Chondrocyte (in vitro differentiated cells): ENCODE measurements around the gene CYP26A1. TPM values are rescaled to one million over a fixed set of nuclear protein-coding genes. Genes with fewer than 3 reads are reported as not detected.

Experiments
- DNase-seq: peaks from one replicate; pipeline ENCODE4 v3.0.0; 2021; ENCODE audit warnings: mixed read lengths, low spot score
- H3K27ac Mint-ChIP-seq: one replicate; pipeline ENCODE4 v1.8.0; 2021; ENCODE audit warnings: mild to moderate bottlenecking, moderate library complexity, mixed read lengths; ENCODE audit not compliant: unreplicated experiment
- H3K27me3 Mint-ChIP-seq: 2 replicates; pipeline ENCODE4 v1.8.0; 2021; ENCODE audit warnings: low read depth, mixed read lengths
- H3K36me3 Mint-ChIP-seq: 2 replicates; pipeline ENCODE4 v1.8.0; 2021; ENCODE audit warnings: low read depth, mixed read lengths
- H3K4me1 Mint-ChIP-seq: 2 replicates; pipeline ENCODE4 v1.8.0; 2021; ENCODE audit warnings: low read depth, mild to moderate bottlenecking, mixed read lengths
- H3K4me3 Mint-ChIP-seq: one replicate; pipeline ENCODE4 v1.8.0; 2021; ENCODE audit warnings: mild to moderate bottlenecking, moderate library complexity, mixed read lengths; ENCODE audit not compliant: unreplicated experiment
- H3K9me3 Mint-ChIP-seq: 2 replicates; pipeline ENCODE4 v1.8.0; 2021; ENCODE audit warnings: low read depth, mixed read lengths
- total RNA-seq: library from RNA; stranded (reverse); gene quantifications from 3 replicates; pipeline ENCODE4 v1.2.1, GENCODE V29; 2021
- TF ChIP-seq, protein P1 (sequence below): fragments of 200-600 bp; sonication (generic); IDR thresholded peaks from 2 replicates; pipeline ENCODE4 v1.5.0; 2021; ENCODE audit warnings: antibody characterized with exemption, mild to moderate bottlenecking, moderate library complexity

Gene CYP26A1
- total RNA-seq, 1 donor from 2014 or later: 0.47 TPM

DNA sequence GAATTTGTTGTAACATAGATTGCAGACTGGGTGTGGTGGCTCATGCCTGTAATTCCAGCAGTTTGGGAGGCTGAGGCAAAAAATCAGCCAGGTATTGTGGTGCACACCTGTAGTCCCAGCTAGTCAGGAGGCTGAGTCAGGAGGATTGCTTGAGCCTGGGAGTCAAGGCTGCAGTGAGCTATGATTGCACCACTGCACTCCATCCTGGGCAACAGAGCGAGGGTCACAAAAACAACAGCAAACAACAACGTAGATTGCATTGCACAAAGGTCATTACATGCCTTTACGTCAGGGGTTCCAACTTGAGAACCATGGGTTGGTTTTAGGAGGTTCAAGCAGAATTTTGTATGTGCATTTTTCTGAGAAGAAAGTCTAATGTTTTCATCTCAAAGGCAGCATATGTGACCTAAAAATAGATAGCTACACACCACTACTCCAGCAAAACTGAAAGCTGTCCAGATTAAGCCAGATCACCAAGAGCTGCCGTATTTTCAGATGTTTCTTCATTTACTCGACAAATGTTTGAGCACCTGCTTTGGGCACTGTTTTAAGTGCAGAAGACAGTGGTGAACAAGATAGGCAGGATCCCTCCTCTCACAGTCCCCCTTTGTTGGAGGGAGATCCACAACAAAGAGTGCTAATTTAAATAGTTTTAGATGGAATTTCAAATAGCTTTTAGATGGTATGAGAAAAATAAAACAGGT lies 41.4 kb upstream of the CYP26A1 start:
- no peak overlapping the region for H3K4me3 Mint-ChIP-seq
- H3K27me3 Mint-ChIP-seq: no peaks in the 10 kb centered on the region
- no peak for DNase-seq
- H3K9me3 Mint-ChIP-seq: peaks cover 3% of the 10 kb centered on the region
- peaks cover 56% of the 10 kb centered on the region for H3K4me1 Mint-ChIP-seq
- TF ChIP-seq, protein P1, sequence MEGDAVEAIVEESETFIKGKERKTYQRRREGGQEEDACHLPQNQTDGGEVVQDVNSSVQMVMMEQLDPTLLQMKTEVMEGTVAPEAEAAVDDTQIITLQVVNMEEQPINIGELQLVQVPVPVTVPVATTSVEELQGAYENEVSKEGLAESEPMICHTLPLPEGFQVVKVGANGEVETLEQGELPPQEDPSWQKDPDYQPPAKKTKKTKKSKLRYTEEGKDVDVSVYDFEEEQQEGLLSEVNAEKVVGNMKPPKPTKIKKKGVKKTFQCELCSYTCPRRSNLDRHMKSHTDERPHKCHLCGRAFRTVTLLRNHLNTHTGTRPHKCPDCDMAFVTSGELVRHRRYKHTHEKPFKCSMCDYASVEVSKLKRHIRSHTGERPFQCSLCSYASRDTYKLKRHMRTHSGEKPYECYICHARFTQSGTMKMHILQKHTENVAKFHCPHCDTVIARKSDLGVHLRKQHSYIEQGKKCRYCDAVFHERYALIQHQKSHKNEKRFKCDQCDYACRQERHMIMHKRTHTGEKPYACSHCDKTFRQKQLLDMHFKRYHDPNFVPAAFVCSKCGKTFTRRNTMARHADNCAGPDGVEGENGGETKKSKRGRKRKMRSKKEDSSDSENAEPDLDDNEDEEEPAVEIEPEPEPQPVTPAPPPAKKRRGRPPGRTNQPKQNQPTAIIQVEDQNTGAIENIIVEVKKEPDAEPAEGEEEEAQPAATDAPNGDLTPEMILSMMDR: no peak
- H3K27ac Mint-ChIP-seq: peak overlapping the region; percentile 69
- peaks cover 4% of the 10 kb centered on the region for H3K36me3 Mint-ChIP-seq

DNA sequence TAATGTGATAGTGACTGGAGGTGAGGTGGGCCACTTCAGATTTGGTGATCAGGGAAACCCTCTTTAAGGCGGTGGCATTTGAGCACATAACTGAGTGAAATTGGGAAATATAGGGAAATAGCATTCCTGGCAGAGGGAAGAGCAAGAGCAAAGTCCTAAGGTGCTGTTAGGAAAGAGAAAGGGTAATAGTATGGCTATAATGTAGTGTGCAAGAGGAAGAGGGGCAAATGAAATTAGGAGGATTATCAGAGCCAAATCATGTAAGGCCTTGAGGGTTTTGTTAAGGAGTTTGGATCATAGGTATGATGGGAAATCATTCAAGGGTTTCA lies 40.9 kb upstream of the CYP26A1 start:
- peaks cover 2% of the 10 kb centered on the region for H3K36me3 Mint-ChIP-seq
- TF ChIP-seq, protein P1: no peak
- DNase-seq: no peak
- H3K4me1 Mint-ChIP-seq: peaks cover 56% of the 10 kb centered on the region
- H3K4me3 Mint-ChIP-seq: no peak overlapping the region
- H3K9me3 Mint-ChIP-seq: no peaks in the 10 kb centered on the region
- peak overlapping the region; percentile 69 for H3K27ac Mint-ChIP-seq
- H3K27me3 Mint-ChIP-seq: no peaks in the 10 kb centered on the region

DNA sequence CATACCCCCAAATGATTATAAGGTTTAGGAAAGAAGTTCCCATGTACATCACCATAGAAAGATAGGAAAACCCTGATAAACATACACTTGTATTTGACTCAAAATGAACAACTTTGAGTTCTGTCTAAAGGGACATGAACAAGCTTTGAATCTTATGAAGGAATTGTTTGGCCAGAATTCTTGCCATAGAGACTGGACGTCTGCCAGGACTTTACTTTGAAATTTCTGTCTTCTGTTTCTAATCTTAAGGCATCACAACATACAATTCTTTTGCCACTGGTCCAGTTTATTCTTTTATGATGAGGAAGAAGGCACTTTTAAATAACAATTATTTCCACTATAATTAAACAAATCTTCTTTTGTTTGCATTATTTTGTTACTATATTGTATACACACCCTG lies 39.3 kb upstream of the CYP26A1 start:
- peaks cover 49% of the 10 kb centered on the region for H3K4me1 Mint-ChIP-seq

DNA sequence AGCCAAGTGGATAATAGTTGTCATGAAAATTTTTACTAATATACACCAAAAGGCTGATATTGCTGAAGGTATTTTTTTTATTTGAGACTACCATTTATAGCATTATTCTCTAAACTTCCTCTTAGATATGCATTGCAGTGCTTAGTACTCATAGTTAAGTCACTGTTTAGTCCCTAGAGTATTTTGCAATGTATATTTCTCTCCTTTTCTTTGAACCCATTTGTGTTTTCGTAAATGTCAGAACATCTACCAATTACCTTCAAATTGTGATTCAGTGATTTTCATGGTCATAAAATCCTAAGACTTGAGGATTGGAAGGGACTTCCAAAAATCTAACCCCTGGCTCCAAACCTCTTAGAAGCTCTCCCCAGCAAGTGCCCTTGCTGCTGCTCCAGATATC lies 34.6 kb upstream of the CYP26A1 start:
- no peak overlapping the region for H3K4me3 Mint-ChIP-seq
- no peaks in the 10 kb centered on the region for H3K27me3 Mint-ChIP-seq
- no peaks in the 10 kb centered on the region for H3K36me3 Mint-ChIP-seq
- DNase-seq: no peak
- no peak overlapping the region for H3K27ac Mint-ChIP-seq
- no peaks in the 10 kb centered on the region for H3K9me3 Mint-ChIP-seq
- TF ChIP-seq, protein P1: no peak
- peaks cover 7% of the 10 kb centered on the region for H3K4me1 Mint-ChIP-seq

More for the DNA sequence above, 39.3 kb upstream of the CYP26A1 start:
- no peak for DNase-seq
- Mint-ChIP-seq H3K27ac (no peak overlapping the region), H3K36me3 (no peaks in the 10 kb centered on the region), H3K27me3 (no peaks in the 10 kb centered on the region), H3K4me3 (no peak overlapping the region), H3K9me3 (no peaks in the 10 kb centered on the region)
- TF ChIP-seq, protein P1: no peak

DNA sequence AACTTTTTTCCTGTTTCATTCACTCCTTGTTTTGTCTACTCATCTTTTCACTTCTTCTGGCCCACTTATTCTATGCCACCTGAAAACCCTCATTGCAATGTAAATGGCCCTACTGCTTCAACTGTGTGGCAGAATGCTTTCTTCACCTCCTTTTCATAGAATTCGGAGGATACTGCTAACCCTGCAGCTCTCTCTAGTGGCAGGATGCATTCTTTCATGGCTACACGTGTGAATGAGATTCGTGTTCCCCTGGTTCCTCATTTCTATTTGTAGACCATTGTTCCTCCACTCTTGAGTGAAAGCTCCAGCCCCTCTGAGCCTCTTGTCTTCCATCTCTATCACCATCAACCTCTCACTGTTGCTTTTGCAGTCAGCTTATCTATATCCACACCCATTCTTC lies 34.0 kb upstream of the CYP26A1 start:
- no peak overlapping the region for H3K4me3 Mint-ChIP-seq
- no peak for DNase-seq
- no peaks in the 10 kb centered on the region for H3K9me3 Mint-ChIP-seq
- H3K36me3 Mint-ChIP-seq: no peaks in the 10 kb centered on the region
- H3K27ac Mint-ChIP-seq: no peak overlapping the region
- H3K27me3 Mint-ChIP-seq: no peaks in the 10 kb centered on the region
- H3K4me1 Mint-ChIP-seq: peaks cover under 1% of the 10 kb centered on the region
- TF ChIP-seq, protein P1: peak; percentile 82
